Cardiac muscle cell (in vitro differentiated cells and primary cell): ENCODE results near the gene ABCD3. TPM values are rescaled to one million over a fixed set of nuclear protein-coding genes. Genes with fewer than 3 reads are reported as not detected.
"Not testable (repeated sequence)": the region's sequence is repeated elsewhere in the genome, so short reads cannot be mapped to it uniquely, and the experiment has no call there.

Experiments used
- DNase-seq, 2 donors: peaks; one replicate each; pipeline versions ENCODE4 v3.0.0 to v3.0.0-alpha.2; 2010 to 2017; ENCODE audit warnings: low read depth in 1 of 2, low spot score in 1 of 2
- H3K27ac ChIP-seq: fragments of 200-600 bp; sonication (generic); 2 replicates; pipeline ENCODE4 v1.5.1; 2016
- H3K27me3 ChIP-seq: fragments of 200-600 bp; sonication (generic); 2 replicates; pipeline ENCODE4 v1.6.0; 2016; ENCODE audit warnings: control low read depth
- H3K36me3 ChIP-seq: fragments of 200-600 bp; sonication (generic); 2 replicates; pipeline ENCODE4 v1.5.1; 2016; ENCODE audit warnings: control low read depth
- H3K4me1 ChIP-seq: fragments of 200-600 bp; sonication (generic); 2 replicates; pipeline ENCODE4 v1.8.1; 2017; ENCODE audit warnings: low read depth, mild to moderate bottlenecking, mixed run types
- H3K4me3 ChIP-seq: fragments of 200-600 bp; sonication (generic); 2 replicates; pipeline ENCODE4 v1.5.1; 2016; ENCODE audit warnings: mild to moderate bottlenecking
- H3K9me3 ChIP-seq: fragments of 200-600 bp; sonication (generic); 2 replicates; pipeline ENCODE4 v1.5.1; 2017; ENCODE audit warnings: low read depth, mild to moderate bottlenecking, control low read depth
- polyA plus RNA-seq: library from polyadenylated mRNA; unstranded; fragments of >200 nt; fragmentation: Nextera tagmentation; extraction: Ambion mirVana; gene quantifications from 2 replicates; pipeline ENCODE4 v1.2.1, GENCODE V29; 2016
- total RNA-seq: library from RNA; depleted of rRNA; stranded (reverse); fragments of >200 nt; gene quantifications from 2 replicates; pipeline ENCODE4 v1.2.3, GENCODE V29; 2016
- TF ChIP-seq, protein P1 (sequence below): IDR thresholded peaks from 2 replicates; pipeline ENCODE4 v1.5.1; 2012; ENCODE audit warnings: low read depth, mild to moderate bottlenecking, low read length

The ABCD3 gene
- total RNA-seq (20.7 and 24.1 TPM in 2 replicates), polyA plus RNA-seq (30.6 and 30.8 TPM in 2 replicates)

DNA sequence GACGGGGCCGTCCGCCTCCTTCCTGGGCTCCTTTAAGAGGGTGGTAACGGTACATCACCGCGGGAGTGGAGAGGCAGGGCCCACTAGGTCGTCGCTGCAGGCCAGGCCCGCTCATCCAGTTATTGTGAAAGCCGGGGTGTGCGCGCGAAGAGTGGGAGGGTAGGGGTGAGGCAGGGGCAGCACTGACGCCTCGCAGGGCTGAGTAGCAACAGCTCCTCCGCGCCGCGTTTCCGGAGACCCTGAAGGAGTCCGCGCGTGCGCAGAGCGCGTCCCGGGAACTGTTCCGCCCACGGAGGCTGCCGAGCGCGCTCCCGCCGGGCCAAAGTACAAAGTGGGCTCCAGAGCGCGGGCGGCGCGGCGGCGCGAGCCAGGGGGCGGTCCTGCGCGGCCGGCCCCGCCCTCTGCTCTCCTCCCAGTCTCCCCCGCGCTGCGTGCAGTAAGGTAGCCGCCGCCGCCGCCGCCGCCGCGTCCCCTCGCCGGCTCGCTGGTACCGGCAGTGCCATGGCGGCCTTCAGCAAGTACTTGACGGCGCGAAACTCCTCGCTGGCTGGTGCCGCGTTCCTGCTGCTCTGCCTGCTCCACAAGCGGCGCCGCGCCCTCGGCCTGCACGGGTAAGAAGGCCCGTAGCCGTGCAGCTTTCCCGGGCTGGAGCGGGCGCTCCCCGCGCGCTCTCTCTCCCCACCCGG is at the start of gene ABCD3:
TSS of gene ABCD3 (plus strand) at position 412 of the 686 bp plus-strand sequence. CDS start at position 502, 90 bp downstream.
- H3K9me3 ChIP-seq, result no peaks in the 10 kb centered on the region
- DNase-seq, result peak; percentile 99
- H3K27ac ChIP-seq, result peak within 1 kb of the TSS; percentile 79
- TF ChIP-seq, protein P1, sequence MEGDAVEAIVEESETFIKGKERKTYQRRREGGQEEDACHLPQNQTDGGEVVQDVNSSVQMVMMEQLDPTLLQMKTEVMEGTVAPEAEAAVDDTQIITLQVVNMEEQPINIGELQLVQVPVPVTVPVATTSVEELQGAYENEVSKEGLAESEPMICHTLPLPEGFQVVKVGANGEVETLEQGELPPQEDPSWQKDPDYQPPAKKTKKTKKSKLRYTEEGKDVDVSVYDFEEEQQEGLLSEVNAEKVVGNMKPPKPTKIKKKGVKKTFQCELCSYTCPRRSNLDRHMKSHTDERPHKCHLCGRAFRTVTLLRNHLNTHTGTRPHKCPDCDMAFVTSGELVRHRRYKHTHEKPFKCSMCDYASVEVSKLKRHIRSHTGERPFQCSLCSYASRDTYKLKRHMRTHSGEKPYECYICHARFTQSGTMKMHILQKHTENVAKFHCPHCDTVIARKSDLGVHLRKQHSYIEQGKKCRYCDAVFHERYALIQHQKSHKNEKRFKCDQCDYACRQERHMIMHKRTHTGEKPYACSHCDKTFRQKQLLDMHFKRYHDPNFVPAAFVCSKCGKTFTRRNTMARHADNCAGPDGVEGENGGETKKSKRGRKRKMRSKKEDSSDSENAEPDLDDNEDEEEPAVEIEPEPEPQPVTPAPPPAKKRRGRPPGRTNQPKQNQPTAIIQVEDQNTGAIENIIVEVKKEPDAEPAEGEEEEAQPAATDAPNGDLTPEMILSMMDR, result no peak
- peaks cover 21% of the 10 kb centered on the region for H3K4me1 ChIP-seq
- no peaks in the 10 kb centered on the region for H3K27me3 ChIP-seq
- no peaks in the 10 kb centered on the region for H3K36me3 ChIP-seq
- peak within 1 kb of the TSS; percentile 90 for H3K4me3 ChIP-seq

DNA sequence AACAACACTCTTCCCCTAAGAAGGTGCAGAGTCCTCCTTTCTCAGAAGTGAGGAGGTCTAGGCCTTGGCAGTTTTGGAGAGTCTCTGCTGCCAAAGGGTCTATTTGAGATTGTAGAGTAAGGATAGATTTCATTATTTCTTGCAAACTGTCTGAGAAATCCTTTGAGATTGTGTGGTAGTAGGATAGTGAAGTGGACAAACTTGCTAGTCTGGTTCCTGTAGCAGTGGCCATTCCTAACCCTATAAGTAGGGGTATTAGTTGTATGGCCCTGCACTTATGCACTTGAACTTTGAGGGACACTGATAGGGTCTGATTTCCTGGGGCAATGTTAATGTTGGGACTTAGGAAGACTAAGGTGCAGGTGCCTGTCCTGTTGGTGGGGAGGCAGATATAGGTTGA is 45.4 kb upstream of the ABCD3 start:
- H3K27me3 ChIP-seq, H3K36me3 ChIP-seq, H3K4me3 ChIP-seq, H3K4me1 ChIP-seq, H3K27ac ChIP-seq, H3K9me3 ChIP-seq, DNase-seq: not testable (repeated sequence)

DNA sequence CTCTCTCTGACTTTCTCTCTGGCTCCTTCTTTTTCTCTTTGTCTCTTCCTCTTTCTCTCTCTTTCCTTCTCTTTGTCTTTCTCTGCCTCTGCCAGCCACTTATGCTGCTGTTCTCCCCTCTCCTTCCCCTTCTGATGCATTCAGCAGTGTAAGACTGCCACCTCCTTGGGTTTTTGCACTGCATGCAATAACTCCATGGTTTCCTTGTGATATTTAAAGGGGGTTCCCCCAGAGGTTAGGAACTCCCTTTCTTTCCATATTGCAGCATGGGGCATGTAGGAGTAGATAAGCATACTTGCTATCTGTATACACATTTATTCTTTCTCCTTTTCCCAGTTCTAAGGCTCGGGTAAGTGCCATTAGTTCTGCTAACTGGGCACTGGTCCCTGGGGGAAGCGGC is 44.9 kb upstream of the ABCD3 start:
- not testable (repeated sequence) for H3K27ac ChIP-seq, DNase-seq, H3K4me1 ChIP-seq, H3K4me3 ChIP-seq, H3K27me3 ChIP-seq, H3K36me3 ChIP-seq, H3K9me3 ChIP-seq

DNA sequence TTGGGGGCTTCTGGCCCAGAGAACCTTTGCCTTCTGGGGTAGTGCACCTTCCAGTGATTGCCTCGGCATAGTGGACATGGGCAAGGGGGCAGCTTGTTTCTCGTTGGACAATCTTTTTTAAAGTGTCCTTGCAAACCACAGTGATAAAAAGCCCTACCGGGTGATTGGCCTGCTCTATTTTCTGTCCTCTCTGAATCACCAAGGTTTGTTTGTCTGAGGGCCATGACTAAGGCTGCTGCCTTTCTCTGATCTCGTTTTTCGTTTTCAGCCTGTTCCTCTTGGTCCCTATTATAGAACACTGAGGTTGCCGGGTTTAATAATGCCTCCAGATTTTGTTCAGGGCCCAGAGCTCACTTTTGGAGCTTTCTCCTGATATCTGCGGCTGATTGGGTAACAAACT is 42.5 kb upstream of the ABCD3 start:
- DNase-seq, H3K4me3 ChIP-seq, H3K36me3 ChIP-seq, H3K27ac ChIP-seq, H3K9me3 ChIP-seq, H3K4me1 ChIP-seq, H3K27me3 ChIP-seq: not testable (repeated sequence)

DNA sequence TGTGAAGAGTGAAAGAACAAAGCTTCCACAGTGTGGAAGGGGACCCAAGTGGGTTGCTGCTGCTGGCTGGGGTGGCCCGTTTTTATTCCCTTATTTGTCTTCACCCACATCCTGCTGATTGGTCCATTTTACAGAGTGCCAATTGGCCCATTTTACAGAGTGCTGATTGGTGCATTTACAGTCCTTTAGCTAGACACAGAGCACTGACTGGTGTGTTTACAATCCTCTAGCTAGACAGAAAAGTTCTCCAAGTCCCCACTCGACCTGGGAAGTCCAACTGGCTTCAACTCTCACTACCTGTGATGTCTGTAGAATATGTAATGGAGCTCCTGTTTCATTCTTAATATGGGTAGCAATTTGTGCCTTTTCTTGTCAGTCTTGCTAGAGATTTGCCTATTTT is 39.7 kb upstream of the ABCD3 start:
- not testable (repeated sequence) for DNase-seq, H3K27ac ChIP-seq, H3K4me3 ChIP-seq, H3K36me3 ChIP-seq, H3K27me3 ChIP-seq, H3K4me1 ChIP-seq, H3K9me3 ChIP-seq

DNA sequence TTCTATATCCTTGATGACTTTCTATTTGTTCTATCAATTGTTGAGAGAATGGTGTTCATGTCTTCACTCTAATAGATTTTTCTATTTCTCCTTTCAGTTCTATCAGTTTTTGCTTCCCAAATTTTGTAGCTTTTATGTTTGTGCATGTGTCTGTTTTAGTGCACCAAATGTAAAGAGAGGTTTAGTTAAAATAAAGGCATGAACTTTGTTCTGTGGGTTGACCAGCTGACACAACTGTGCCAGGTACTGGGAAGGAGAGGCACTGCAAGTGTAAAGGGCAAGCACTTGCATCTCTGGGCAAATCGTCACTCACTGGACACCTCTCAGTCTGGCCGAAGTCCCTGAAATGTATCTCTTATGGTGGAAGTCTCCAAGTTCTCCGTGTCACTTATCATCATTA is 38.6 kb upstream of the ABCD3 start:
- Histone ChIP-seq H3K4me1 (peaks cover 13% of the 10 kb centered on the region), H3K27me3 (no peaks in the 10 kb centered on the region), H3K27ac (no peak overlapping the region), H3K36me3 (no peaks in the 10 kb centered on the region), H3K9me3 (no peaks in the 10 kb centered on the region), H3K4me3 (no peak overlapping the region)
- TF ChIP-seq, protein P1, result no peak
- peak in 1 of 2 donors; percentile 50 for DNase-seq

DNA sequence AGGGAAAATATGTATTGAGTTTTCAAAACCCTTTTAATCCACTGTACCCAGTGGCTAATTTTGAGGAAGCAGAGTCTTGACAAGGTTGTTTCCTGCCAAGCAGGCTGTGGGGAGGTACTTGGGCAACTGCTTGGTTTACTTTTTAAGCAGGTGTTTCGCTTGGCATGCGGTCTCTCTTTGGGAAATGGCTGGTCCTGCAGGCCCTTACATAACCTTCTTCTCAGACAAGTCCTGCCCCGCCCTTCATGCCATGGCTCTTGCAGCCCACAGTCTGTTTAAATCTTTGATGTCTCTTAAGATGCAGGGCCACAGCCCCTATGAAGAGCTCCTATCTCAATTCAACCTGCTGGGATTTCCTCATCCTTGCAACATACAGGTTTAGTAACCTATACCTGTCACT is 36.0 kb upstream of the ABCD3 start:
- no peak overlapping the region for H3K4me3 ChIP-seq
- TF ChIP-seq, protein P1, result no peak
- peaks cover 23% of the 10 kb centered on the region for H3K4me1 ChIP-seq
- DNase-seq, result no peak
- no peaks in the 10 kb centered on the region for H3K9me3 ChIP-seq
- no peaks in the 10 kb centered on the region for H3K36me3 ChIP-seq
- H3K27ac ChIP-seq, result no peak overlapping the region
- no peaks in the 10 kb centered on the region for H3K27me3 ChIP-seq
